ENCODE data around the gene CYP4X1. TPM values are rescaled to one million over a fixed set of nuclear protein-coding genes. Genes with fewer than 3 reads are reported as not detected.
"Not testable (repeated sequence)": the region's sequence is repeated elsewhere in the genome, so short reads cannot be mapped to it uniquely, and the experiment has no call there.

CYP4X1 gene
- total RNA-seq, 1 experiment from 2014 or later = 5.5 TPM

- CTCF ChIA-PET = no interaction called here
- Mint-ChIP-seq H3K27me3 (ENCODE audit: insufficient read depth, unreplicated experiment) (peaks cover 9% of the 10 kb centered on the region), H3K27ac (ENCODE audit: unreplicated experiment) (no peak overlapping the region), H3K36me3 (ENCODE audit: insufficient read depth, unreplicated experiment) (no peaks in the 10 kb centered on the region), H3K9me3 (ENCODE audit: unreplicated experiment) (no peaks in the 10 kb centered on the region), H3K4me3 (ENCODE audit: unreplicated experiment) (no peak overlapping the region), H3K4me1 (ENCODE audit: low read depth, unreplicated experiment) (no peaks in the 10 kb centered on the region)
- POLR2A ChIA-PET = no interaction called here
- no peaks in the 10 kb centered on the region for H3K9me3 ChIP-seq
- no peak for TF ChIP-seq CTCF (IDR thresholded peaks at IDR 0.05; ENCODE audit: insufficient read depth in 1 of 2, low read depth in 1 of 2, low read length in 1 of 2, severe bottlenecking in 1 of 2, unreplicated experiment in 1 of 2)
- BruUV-seq (replicated peaks) = no TSS peak
- no peak for DNase-seq
- no peaks in the 10 kb centered on the region for H3K36me3 ChIP-seq (ENCODE audit: control insufficient read depth, insufficient read depth, low read length)
- intact Hi-C loops (cut with micrococcal nuclease; ENCODE audit: unreplicated experiment) = no loop called here
- no peaks in the 10 kb centered on the region for H3K27me3 ChIP-seq (replicated peaks; ENCODE audit: control insufficient read depth, insufficient read depth, low read length)
- H3K4me1 ChIP-seq = no peaks in the 10 kb centered on the region
- no peak overlapping the region for H3K4me3 ChIP-seq (ENCODE audit: low read depth, low read length)
Measured at GRCh38 chr1:46996659-46997281, 26.7 kb upstream of the CYP4X1 start.

- intact Hi-C loops (cut with micrococcal nuclease; ENCODE audit: unreplicated experiment) = no loop called here
- Mint-ChIP-seq H3K4me1 (ENCODE audit: low read depth, unreplicated experiment) (no peaks in the 10 kb centered on the region), H3K36me3 (ENCODE audit: insufficient read depth, unreplicated experiment) (no peaks in the 10 kb centered on the region), H3K4me3 (ENCODE audit: unreplicated experiment) (no peak overlapping the region), H3K27ac (ENCODE audit: unreplicated experiment) (no peak overlapping the region), H3K9me3 (ENCODE audit: unreplicated experiment) (no peaks in the 10 kb centered on the region), H3K27me3 (ENCODE audit: insufficient read depth, unreplicated experiment) (no peaks in the 10 kb centered on the region)
- BruUV-seq (replicated peaks) = no TSS peak
- POLR2A ChIA-PET = no interaction called here
- DNase-seq = no peak
- Histone ChIP-seq H3K36me3 (ENCODE audit: control insufficient read depth, insufficient read depth, low read length) (no peaks in the 10 kb centered on the region), H3K4me3 (ENCODE audit: low read depth, low read length) (no peak overlapping the region), H3K9me3 (no peaks in the 10 kb centered on the region), H3K4me1 (no peaks in the 10 kb centered on the region), H3K27me3 (replicated peaks; ENCODE audit: control insufficient read depth, insufficient read depth, low read length) (no peaks in the 10 kb centered on the region)
- CTCF ChIA-PET = interaction anchor here (0.7 kb wide), 1 partner anchor 17 kb away, joined by 3 read pairs; no protein-coding TSS in a partner anchor
- TF ChIP-seq CTCF (IDR thresholded peaks at IDR 0.05; ENCODE audit: insufficient read depth in 1 of 2, low read depth in 1 of 2, low read length in 1 of 2, severe bottlenecking in 1 of 2, unreplicated experiment in 1 of 2) = peak in 1 of 2 experiments; percentile 55
Measured at GRCh38 chr1:47002211-47002610, 21.3 kb upstream of the CYP4X1 start.

- no TSS peak for BruUV-seq (replicated peaks)
- Mint-ChIP-seq H3K4me3 (ENCODE audit: unreplicated experiment) (no peak overlapping the region), H3K4me1 (ENCODE audit: low read depth, unreplicated experiment) (no peaks in the 10 kb centered on the region), H3K9me3 (ENCODE audit: unreplicated experiment) (no peaks in the 10 kb centered on the region), H3K36me3 (ENCODE audit: insufficient read depth, unreplicated experiment) (no peaks in the 10 kb centered on the region), H3K27ac (ENCODE audit: unreplicated experiment) (no peak overlapping the region), H3K27me3 (ENCODE audit: insufficient read depth, unreplicated experiment) (no peaks in the 10 kb centered on the region)
- H3K9me3 ChIP-seq = no peaks in the 10 kb centered on the region
- no peaks in the 10 kb centered on the region for H3K27me3 ChIP-seq (replicated peaks; ENCODE audit: control insufficient read depth, insufficient read depth, low read length)
- no peaks in the 10 kb centered on the region for H3K4me1 ChIP-seq
- DNase-seq = no peak
- no peaks in the 10 kb centered on the region for H3K36me3 ChIP-seq (ENCODE audit: control insufficient read depth, insufficient read depth, low read length)
- ChIA-PET CTCF (no interaction called here), POLR2A (no interaction called here)
- TF ChIP-seq CTCF (IDR thresholded peaks at IDR 0.05; ENCODE audit: insufficient read depth in 1 of 2, low read depth in 1 of 2, low read length in 1 of 2, severe bottlenecking in 1 of 2, unreplicated experiment in 1 of 2) = no peak
- no peak overlapping the region for H3K4me3 ChIP-seq (ENCODE audit: low read depth, low read length)
- intact Hi-C loops (cut with micrococcal nuclease; ENCODE audit: unreplicated experiment) = no loop called here
Measured at GRCh38 chr1:47003896-47004403, 19.5 kb upstream of the CYP4X1 start.

GRCh38 chr1:47006437-47006836 is 17.0 kb upstream of the CYP4X1 start:
- H3K4me1 Mint-ChIP-seq (ENCODE audit: low read depth, unreplicated experiment); H3K36me3 Mint-ChIP-seq (ENCODE audit: insufficient read depth, unreplicated experiment); H3K4me3 ChIP-seq (ENCODE audit: low read depth, low read length); H3K9me3 Mint-ChIP-seq (ENCODE audit: unreplicated experiment); H3K4me1 ChIP-seq; BruUV-seq (replicated peaks); H3K27me3 Mint-ChIP-seq (ENCODE audit: insufficient read depth, unreplicated experiment); H3K27ac Mint-ChIP-seq (ENCODE audit: unreplicated experiment); H3K4me3 Mint-ChIP-seq (ENCODE audit: unreplicated experiment); intact Hi-C loops (cut with micrococcal nuclease; ENCODE audit: unreplicated experiment); H3K36me3 ChIP-seq (ENCODE audit: control insufficient read depth, insufficient read depth, low read length); H3K9me3 ChIP-seq; POLR2A ChIA-PET; CTCF ChIA-PET; DNase-seq; H3K27me3 ChIP-seq (replicated peaks; ENCODE audit: control insufficient read depth, insufficient read depth, low read length): not testable (repeated sequence)
